Measurements from ENCODE around the gene SART3. TPM values are rescaled to one million over a fixed set of nuclear protein-coding genes. Genes with fewer than 3 reads are reported as not detected.

The SART3 gene, protein sequence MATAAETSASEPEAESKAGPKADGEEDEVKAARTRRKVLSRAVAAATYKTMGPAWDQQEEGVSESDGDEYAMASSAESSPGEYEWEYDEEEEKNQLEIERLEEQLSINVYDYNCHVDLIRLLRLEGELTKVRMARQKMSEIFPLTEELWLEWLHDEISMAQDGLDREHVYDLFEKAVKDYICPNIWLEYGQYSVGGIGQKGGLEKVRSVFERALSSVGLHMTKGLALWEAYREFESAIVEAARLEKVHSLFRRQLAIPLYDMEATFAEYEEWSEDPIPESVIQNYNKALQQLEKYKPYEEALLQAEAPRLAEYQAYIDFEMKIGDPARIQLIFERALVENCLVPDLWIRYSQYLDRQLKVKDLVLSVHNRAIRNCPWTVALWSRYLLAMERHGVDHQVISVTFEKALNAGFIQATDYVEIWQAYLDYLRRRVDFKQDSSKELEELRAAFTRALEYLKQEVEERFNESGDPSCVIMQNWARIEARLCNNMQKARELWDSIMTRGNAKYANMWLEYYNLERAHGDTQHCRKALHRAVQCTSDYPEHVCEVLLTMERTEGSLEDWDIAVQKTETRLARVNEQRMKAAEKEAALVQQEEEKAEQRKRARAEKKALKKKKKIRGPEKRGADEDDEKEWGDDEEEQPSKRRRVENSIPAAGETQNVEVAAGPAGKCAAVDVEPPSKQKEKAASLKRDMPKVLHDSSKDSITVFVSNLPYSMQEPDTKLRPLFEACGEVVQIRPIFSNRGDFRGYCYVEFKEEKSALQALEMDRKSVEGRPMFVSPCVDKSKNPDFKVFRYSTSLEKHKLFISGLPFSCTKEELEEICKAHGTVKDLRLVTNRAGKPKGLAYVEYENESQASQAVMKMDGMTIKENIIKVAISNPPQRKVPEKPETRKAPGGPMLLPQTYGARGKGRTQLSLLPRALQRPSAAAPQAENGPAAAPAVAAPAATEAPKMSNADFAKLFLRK
- polyA plus RNA-seq (ENCODE audit: insufficient read length) = 33.8 TPM

DNA sequence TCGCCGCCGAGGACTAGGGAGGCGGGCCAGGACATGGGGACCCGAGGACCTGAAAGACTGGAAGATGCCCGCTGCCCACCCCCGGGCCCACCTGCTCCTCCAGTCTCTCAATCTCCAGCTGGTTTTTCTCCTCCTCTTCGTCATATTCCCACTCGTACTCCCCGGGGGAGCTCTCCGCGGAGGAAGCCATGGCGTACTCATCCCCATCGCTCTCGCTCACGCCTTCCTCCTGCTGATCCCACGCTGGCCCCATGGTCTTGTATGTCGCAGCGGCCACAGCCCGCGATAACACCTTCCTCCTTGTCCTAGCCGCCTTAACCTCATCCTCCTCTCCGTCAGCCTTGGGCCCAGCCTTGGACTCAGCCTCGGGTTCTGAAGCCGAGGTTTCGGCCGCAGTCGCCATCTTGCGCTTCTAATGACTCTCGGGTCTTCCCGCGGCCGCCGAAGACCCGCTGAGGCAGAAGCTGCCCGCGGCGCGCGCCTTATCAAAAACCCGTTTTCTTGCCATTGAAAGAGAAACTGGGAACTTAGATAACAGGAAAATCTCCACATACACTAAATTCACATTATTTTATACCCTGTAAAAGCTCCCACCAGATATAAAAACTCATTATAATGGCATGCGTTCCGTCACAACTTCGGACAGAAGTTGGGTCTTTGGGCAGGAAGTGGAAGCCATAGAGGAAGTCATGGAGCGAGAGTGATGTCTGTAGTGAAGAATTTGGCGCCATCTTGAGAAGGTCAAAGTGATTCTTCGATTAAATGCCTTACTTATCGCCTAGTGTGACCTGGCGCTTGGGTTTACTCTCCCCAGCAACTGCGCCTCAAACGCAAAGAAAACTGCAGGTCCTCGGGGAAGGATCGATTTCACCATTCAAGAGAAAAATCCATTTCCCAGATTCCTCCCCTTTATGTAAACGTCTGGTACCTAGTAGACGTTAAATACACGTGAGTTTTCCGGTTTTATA, at the start of gene SART3:
Gene SART3, minus strand, starts transcription at position 422 of the 968 bp plus-strand sequence. Its CDS starts 19 bp downstream, at position 403.
- DNase-seq = peak; percentile 86

DNA sequence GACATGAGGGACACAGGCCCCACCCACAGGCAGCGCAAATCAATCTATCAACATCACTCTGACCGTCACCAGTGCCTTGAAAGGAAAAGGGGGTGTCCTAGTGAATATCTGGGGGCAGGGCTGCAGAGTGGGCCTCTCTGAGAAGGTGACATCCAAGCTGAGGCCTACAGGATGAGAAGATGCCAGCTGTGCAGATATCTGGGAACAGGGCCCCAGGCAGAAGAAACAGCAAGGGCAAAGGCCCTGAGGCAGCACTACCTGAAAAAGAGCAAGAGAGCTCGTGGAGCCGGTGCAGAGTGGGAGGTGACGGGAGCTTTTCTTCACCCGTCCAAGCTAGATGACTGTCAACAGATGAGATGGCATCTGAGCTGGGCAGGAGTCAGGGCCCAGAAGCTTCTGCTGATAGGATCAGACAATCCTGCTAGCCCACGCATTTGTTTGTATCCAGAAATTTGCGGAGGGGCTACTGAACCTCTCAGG, 49.4 kb upstream of the SART3 start:
- no peak for DNase-seq

DNA sequence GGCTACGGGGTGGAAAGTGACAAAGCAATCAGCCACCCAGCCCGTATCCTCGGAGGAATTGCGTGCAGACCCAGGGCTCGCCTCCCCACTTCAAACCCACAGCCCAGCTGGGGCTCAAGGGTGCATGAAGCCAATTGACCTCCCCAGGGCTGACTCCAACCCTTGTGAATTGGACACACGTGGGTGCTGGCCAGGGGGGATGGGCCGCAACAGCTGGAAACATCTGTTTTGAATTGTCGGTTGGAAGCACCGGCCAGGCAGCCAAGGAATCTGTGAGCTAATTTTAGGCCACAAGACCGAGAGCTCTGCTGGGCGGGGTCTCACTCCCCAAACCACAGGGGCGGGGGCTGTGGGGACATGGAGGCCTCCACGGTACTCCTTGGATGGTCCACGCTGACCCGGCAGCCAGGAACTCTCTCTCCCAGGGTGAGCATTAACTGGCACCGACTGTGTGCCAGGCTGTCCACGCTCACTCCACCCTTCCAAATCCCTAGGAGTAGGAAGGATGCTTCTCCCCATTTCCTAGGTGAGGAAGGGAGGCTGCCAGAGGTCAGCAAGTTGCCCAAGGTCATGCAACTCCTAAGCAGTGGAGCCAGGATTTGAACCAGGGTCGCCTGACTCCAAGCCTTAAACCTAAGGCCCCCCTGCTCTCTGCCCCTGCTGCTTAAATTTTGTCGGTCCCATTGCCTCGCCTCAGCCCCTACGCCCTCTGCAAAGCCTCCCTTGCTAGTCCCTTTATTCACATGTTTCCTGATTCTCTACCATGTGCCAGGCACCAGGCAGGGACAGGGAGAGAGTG, 48.8 kb upstream of the SART3 start:
- DNase-seq = peak; percentile 93

DNA sequence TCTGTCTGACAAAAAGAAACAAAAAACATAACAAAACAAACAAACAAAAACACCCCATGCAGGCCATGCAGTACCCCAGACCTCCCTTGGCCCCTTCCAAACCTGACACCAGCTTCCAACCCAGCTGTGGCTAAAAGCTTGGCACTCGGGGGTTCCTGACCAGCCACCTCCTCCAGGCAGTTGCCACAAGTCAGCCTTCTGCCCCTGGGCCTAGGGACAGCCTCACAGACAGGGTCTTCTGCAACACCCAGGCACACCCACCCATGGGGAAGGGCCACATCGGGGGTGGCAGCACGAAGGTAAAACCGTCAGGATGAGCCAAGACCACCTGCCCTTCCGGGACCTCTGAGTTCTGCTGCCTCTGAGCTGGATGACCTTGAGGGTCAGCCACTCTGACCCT, 47.6 kb upstream of the SART3 start:
- DNase-seq = no peak

DNA sequence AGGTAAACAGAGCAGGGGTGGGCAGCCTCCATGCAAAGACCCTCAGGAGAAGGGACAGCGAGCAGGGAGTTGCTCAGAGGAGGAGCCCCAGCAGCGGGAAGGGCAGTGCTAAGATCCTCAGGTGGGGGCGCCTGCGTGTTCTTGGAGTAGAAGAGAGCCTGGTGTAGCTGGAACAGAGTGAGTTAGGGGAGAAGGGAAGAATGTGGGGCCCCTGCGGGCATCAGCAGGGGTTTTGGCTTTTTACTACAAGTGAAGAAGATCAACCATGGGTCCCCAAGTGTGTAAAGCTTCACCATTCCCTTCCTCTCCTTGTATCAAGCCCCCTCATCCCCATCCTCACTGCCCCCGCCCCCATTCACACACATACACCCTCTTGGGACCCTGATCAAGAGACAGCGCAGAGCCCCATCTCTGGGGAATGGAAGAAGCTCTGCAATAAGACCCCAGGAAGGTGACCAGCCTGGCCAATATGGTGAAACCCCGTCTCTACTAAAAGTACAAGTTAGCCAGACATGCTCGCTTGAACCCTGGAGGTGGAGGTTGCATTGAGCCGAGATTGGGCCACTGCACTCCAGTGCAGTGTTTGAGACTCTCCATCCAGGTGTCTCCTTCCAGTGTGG, 47.1 kb upstream of the SART3 start:
- DNase-seq = no peak

DNA sequence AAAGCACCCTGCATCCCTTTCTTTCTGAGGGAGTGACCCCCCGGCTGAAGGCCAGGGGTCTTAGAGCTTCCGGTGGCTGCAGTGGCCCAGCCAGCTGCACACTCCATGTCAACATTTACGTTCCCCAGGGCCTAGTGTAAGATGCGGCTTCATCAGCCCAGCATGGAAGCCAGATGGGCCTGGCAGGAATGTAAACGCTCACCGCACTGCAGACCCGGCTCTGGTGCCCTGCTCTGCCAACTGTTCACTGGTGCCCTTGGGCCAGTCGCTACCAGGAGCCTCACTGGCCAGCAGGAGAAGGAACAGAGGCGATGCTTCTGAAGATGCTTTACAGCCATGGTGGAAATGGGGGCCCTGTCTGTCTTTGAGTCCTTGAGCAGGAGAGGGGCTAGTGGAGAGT, 45.5 kb upstream of the SART3 start:
- no peak for DNase-seq

DNA sequence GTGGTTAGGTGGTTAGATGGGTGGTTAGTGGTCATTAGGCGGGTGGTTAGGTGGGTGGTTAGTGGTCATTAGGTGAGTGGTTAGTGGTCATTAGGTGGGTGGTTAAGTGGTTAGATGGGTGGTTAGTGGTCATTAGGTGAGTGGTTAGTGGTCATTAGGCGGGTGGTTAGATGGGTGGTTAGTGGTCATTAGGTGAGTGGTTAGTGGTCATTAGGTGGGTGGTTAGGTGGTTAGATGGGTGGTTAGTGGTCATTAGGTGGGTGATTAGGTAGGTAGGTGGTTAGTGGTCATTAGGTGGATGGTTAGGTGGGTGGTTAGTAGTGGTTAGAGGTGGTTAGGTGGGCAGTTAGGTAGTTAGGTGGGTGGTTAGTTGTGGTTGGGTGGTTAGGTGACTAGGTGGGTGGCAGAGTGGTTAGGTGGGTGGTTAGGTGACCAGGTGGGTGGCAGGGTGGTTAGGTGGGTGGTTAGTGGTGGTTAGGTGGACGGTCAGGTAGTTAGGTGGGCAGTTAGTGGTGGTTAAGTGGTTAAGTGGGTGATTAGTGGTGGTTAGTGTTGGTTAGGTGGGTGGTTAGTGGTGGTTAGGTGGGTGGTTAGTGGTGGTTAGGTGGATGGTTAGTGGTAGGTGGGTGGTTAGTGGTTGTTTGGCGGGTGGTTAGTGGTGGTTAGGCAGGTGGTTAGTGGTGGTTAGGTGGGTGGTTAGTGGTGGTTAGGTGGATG, 44.9 kb upstream of the SART3 start:
- no peak for DNase-seq

DNA sequence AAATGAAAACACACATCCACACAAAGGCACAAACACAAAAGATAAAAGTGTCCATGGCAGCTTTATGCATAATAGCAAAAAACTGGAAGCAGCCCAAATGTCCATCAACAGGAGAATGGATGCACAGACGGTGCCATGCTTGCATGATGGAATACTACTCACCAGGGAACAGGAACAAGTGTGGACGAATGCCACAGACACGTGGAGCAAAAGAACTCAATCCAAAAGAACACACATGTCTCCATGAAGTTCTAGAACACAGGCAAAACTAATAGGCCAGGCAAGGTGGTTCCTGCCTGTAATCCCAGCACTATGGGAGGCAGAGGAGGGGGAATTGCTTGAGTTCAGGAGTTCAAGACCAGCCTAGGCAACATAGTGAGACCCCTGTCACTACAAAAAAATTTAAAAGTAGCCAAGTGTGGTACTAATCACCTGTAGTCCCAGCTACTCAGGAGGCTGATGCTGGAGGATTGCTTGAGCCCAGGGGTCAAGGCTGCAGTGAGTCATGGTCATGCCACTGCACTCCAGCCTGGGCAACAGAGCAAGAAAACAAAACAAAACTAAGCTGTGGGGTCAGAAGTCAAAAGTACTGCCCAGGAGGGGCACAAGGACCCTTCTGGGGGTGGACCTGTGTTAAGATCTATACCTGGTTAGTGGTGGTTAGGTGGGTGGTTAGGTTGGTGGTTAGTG, 44.2 kb upstream of the SART3 start:
- no peak for DNase-seq

DNA sequence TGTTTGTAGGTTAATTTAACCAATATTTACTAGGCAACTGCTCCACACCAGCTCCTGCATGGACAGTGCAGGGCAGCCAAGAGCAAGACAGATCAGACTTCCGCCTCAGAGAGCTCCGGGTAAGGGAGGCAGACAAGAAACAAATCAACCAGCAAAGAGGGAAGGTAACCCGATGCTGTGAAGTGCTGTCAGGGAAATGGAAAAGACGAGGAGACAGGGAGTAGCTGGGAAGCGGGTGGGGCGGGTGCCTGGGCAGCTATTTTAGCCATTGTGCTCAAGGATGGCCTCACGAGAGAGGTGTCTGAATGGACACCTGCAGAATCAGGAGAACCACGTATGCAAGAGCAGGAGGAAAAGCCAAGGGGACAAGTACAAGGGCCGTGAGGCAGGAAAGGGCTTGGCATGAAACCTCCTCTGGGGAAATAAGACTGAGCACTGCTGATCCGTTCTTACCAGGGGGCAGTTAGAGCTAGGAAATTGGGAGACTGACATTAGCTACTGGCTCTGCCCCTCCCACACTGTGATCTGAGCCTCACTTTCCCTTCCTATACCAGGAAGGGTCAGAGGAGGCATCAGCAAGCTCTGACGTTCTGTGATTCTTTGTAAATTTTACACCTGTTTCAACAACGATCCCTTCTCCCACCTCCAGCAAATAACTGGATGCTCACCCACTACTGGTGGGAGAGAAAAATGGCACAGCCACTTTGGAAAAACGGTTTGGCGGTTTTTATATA, 43.4 kb upstream of the SART3 start:
- no peak for DNase-seq

DNA sequence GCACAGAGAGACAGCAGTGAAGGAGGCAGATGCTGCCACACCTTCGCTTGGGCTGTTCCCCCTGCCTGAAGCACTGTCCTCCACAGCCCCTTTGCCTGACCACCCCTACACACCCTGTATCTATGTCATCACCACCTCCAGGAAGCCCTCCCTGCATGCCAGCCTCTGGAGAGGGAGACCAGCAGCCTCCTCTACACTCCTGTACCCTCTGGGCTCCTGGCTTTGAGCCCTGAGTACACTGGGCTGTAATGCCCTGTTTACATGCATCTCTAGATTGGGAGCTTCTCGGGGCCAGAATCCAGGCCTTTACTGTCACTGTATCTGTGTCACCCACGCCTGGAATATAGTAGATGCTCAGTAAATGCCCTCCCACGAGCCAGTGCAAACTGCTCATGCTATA, 42.8 kb upstream of the SART3 start:
- no peak for DNase-seq

DNA sequence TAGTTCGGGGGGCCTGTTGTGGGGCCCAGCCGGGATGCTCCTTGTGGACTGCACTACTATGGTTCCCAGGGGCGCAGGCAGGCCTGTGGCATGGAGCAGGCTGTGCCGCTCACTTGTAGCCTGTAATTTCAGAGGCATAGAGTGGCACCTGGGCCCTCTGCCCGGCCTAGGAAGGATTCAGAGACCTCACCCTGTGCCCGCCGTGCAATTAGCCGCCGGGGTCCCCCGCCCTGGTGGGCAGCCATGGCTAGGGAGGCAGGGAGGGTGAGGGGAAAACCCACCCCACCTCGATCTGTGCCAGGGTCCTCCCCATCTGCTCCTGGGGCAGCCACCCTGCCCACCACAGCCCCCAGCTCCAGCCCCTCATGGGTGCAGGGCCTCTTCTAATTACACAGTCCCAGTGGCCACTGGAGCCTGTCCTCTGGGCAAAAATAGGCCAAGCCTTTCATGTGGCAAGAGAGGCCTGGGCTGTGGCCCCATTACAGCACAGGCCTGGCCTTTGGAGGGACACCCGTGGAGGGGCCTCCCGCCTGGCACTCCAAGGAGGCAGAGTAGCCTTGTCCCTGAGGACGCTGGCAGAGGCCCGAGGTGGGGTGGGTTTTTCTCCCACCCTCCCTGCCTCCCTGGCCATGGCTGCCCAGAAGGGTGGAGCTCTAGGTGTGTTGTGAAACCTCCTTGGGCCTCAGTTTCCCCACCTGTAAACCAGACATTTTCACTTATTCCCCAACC, 42.2 kb upstream of the SART3 start:
- no peak for DNase-seq

DNA sequence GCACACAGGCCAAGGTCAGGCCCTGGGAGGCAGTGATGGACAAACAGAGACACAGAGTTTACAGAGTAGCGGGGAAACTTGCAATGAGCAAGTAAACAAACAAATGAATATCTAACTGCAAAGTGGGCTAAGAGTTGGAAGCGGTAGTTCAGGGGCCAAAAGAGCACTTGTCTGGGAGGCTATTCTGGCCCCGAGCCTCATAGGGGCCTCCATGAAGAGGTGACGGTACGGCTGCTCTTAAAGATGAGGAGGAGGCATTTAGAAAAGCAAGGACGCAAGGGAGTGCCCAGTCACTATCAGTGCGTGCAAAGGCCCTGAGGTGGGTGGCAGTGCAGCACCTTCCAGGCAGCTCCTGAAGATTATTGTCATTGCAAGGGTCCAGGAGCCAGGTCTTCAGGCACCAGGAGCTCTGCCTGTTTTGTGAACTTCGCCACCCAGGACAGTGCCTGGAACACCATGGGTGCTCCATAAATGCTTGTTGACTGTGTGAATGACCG, 41.3 kb upstream of the SART3 start:
- DNase-seq = no peak

DNA sequence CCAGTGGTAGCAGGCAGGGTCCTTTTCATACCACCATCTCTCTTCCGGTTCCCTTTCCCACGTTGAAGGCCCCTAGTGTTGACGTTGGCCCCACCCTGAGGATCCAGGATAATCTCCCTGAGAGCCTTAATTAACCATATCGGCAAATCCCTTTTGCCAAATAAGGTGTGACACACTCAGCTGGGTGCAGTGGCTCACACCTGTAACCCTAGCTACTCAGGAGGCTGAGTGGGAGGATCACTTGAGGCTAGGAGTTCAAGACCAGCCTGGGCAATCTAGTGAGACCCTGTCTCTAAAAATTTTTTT, 39.7 kb upstream of the SART3 start:
- DNase-seq = no peak

DNA sequence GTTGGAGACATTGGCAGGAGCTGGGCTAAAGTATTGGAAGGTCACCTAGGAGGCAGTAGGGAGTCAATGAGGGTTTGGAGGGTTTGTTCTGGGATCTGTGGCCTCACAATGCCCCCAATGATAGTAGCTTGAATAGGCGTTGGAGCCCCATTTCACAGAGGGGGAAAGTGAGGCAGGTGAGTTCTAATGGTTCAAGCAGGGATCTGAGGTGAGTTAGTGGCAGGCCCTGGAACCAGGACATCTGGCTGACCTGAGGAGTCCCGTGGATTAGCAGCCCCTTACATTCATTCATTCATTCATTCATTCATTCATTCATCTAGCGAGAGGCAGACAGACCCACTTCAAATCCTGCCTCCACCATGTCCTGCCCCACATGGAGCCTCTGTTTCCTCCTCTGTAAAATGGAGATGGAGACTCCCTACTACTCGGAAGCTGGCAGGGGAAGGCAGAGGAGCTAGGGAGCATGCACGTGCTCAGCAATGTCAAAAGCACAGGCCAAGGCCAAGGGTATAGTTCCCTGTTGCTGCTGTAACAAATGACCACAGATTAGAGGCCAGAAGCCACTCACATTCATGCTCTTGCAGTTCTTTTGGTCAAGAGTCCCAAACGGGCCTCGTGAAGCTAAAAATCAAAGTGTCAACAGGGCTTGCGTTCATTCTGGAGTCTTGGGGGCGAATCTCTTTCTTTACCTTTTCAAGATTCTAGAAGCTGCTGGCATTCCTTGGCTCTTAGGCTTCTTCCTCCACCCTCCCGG, 39.2 kb upstream of the SART3 start:
- DNase-seq = no peak

DNA sequence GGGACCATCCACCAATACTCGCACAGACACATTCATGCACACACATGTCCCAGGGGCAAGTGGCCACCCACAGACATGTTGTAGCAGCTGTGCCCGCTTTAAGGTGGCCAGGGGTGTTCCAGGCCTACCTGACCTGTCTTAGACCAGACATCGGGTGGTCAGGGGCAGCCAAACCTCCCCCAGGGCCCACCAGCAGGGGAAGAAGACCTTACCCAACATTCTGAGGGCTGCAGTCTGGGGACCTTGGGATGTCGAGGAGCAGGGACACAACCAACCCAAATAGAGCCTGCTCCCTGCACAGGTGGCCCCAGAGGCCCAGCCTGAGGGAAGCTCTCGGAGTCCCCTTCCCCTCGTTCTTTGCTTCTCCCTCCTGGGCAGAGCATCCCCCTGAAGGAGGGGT, 38.6 kb upstream of the SART3 start:
- no peak for DNase-seq

DNA sequence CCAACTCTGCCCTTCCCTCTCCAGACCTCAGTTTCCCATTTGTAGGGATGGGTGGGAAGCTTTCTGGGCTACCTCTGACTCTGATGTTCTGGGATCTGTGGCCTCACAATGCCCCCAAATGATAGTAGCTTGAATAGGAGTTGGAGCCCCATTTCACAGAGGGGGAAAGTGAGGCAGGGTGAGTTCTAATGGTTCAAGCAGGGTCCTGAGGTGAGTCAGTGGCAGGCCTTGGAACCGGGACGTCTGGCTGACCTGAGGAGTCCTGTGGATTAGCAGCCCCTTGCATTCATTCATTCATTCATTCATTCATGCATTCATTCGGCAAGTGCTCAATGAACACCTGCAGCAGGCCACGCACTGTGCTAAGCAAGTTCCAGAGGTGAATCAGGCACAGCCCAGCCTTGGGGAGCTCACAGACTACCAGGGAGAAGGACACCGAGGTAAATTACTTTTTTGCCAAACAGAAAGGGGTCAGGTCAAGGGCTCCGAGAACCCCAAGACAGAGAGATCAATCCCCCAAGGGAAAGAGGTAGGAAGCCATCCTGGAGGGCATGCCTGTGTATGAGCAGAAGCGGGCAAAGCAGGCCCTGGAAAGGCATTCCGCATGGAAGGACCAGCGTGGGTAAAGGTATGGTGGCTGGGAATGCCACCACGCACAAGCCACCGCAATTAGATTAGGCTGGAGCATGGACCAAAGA, 37.7 kb upstream of the SART3 start:
- no peak for DNase-seq

All from hindlimb muscle (tissue), 1 donor.